SK-N-SH (cell line): ENCODE measurements around the gene TCP1. TPM values are rescaled to one million over a fixed set of nuclear protein-coding genes. Genes with fewer than 3 reads are reported as not detected.

Experiments
- CTCF ChIA-PET: fragments of 300-600, 350-600 bp; formaldehyde crosslinking; extraction: SDS; loops from one replicate; lab custom pipeline; 2021; lab: Yijun Ruan, JAX
- POLR2A ChIA-PET: fragments of 350-600 bp; sonication (Branson Sonifier 250); formaldehyde crosslinking; extraction: SDS; loops from one replicate; lab custom pipeline; 2020; ENCODE audit warnings: antibody characterized with exemption, inconsistent platforms; lab: Yijun Ruan, JAX
- DNase-seq: peaks from one replicate; pipeline ENCODE4 v3.0.0; 2012
- H2AFZ ChIP-seq: fragments of 200-600 bp; sonication (generic); 2 replicates; pipeline ENCODE4 v1.8.1; 2016; ENCODE audit warnings: antibody characterized with exemption, mild to moderate bottlenecking, low read depth
- H3F3A ChIP-seq: fragments of 200-600 bp; sonication (generic); replicated peaks from 2 replicates; pipeline ENCODE3; 2016; ENCODE audit warnings: antibody characterized with exemption, mild to moderate bottlenecking; ENCODE audit not compliant: insufficient read depth
- H3K27ac ChIP-seq, 2 experiments: fragments of 200-500 bp in 1 of 2; fragments of 200-600 bp in 1 of 2; sonication (Bioruptor generic) in 1 of 2; sonication (generic), shearing (Covaris generic) in 1 of 2; 2 replicates each; pipeline versions ENCODE4 v1.5.1 to v1.6.1; 2014 to 2016; ENCODE audit warnings: low read depth in 2 of 2, inconsistent platforms in 1 of 2, low read length in 1 of 2, mild to moderate bottlenecking in 1 of 2, mixed read lengths in 1 of 2
- H3K27me3 ChIP-seq: fragments of 200-600 bp; sonication (generic), shearing (Covaris generic); 2 replicates; pipeline ENCODE4 v1.6.1; 2016; ENCODE audit warnings: mixed run types; ENCODE audit not compliant: insufficient read depth
- H3K36me3 ChIP-seq, 2 experiments: fragments of 200-500 bp in 1 of 2; fragments of 200-600 bp in 1 of 2; sonication (Bioruptor generic) in 1 of 2; sonication (generic) in 1 of 2; replicated peaks in 1 of 2; 2 replicates each; pipeline versions ENCODE3 to v1.5.1; 2014 to 2016; ENCODE audit warnings: low read length in 1 of 2, mild to moderate bottlenecking in 1 of 2; ENCODE audit not compliant: insufficient read depth in 2 of 2, control insufficient read depth in 1 of 2
- H3K4me1 ChIP-seq, 2 experiments: fragments of 200-500 bp in 1 of 2; fragments of 200-600 bp in 1 of 2; sonication (Bioruptor generic) in 1 of 2; sonication (generic), shearing (Covaris generic) in 1 of 2; 2 replicates each; pipeline versions ENCODE4 v1.5.1 to v1.6.1; 2014 to 2016; ENCODE audit warnings: low read depth in 1 of 2, low read length in 1 of 2, mixed run types in 1 of 2; ENCODE audit not compliant: insufficient read depth in 2 of 2, control insufficient read depth in 1 of 2
- H3K4me2 ChIP-seq: fragments of 200-600 bp; sonication (generic), shearing (Covaris generic); 2 replicates; pipeline ENCODE4 v1.6.1; 2017; ENCODE audit warnings: mixed run types
- H3K4me3 ChIP-seq, 2 experiments: fragments of 200-500 bp in 1 of 2; fragments of 200-600 bp in 1 of 2; sonication (Bioruptor generic) in 1 of 2; sonication (generic), shearing (Covaris generic) in 1 of 2; 2 replicates each; pipeline versions ENCODE4 v1.5.1 to v1.8.1; 2014 to 2016; ENCODE audit warnings: low read depth in 2 of 2, inconsistent platforms in 1 of 2, low read length in 1 of 2, mild to moderate bottlenecking in 1 of 2, mixed read lengths in 1 of 2, moderate library complexity in 1 of 2
- H3K79me2 ChIP-seq: fragments of 200-600 bp; sonication (generic); 2 replicates; pipeline ENCODE4 v1.8.1; 2017; ENCODE audit warnings: mild to moderate bottlenecking; ENCODE audit not compliant: insufficient read depth
- H3K9ac ChIP-seq: fragments of 200-600 bp; sonication (generic); 2 replicates; pipeline ENCODE4 v1.6.1; 2017; ENCODE audit warnings: mixed run types
- H3K9me2 ChIP-seq: fragments of 200-600 bp; sonication (generic); 2 replicates; pipeline ENCODE4 v1.6.1; 2017; ENCODE audit warnings: mixed run types
- H3K9me3 ChIP-seq: fragments of 200-600 bp; sonication (generic); 2 replicates; pipeline ENCODE4 v1.6.1; 2017; ENCODE audit warnings: mixed run types, mild to moderate bottlenecking, moderate library complexity
- H4K20me1 ChIP-seq: fragments of 200-600 bp; sonication (generic); 2 replicates; pipeline ENCODE4 v1.6.1; 2017; ENCODE audit warnings: mild to moderate bottlenecking, mixed run types; ENCODE audit not compliant: insufficient read depth
- CTCF ChIP-seq: fragments of 200-600 bp; sonication (generic); IDR thresholded peaks from 2 replicates; pipeline ENCODE4 v1.6.1; 2017; ENCODE audit warnings: antibody characterized with exemption, mild to moderate bottlenecking, moderate library complexity
- EZH2phosphoT487 ChIP-seq: fragments of 200-600 bp; sonication (generic); IDR thresholded peaks from 2 replicates; pipeline ENCODE4 v1.6.1; 2017; ENCODE audit warnings: low read depth, mixed run types, mild to moderate bottlenecking, antibody characterized with exemption, moderate library complexity, borderline replicate concordance
- FOXJ3 ChIP-seq: sonication (generic); formaldehyde crosslinking; IDR thresholded peaks from 2 replicates; pipeline ENCODE4 v1.5.1; 2020; ENCODE audit warnings: mild to moderate bottlenecking, missing genetic modification reagents
- MXI1 ChIP-seq: IDR thresholded peaks from 2 replicates; pipeline ENCODE4 v1.6.1; 2012; ENCODE audit warnings: mild to moderate bottlenecking, low read depth, low read length, improper control_type of control experiment
- POLR2AphosphoS5 ChIP-seq: IDR thresholded peaks from 2 replicates; pipeline ENCODE4 v1.6.1; 2012; ENCODE audit warnings: low read depth, low read length
- RXRA ChIP-seq: IDR thresholded peaks from 2 replicates; pipeline ENCODE4 v1.4.0; 2012; ENCODE audit warnings: low read depth, mild to moderate bottlenecking, borderline replicate concordance
- SIN3A ChIP-seq: IDR thresholded peaks from 2 replicates; pipeline ENCODE4 v1.6.1; 2012; ENCODE audit warnings: low read depth, mild to moderate bottlenecking, low read length, moderate library complexity, borderline replicate concordance
- WGBS: methylation state at CpG from one replicate; pipeline ENCODE4 v1.1.6; 2017; ENCODE audit warnings: low lambda C conversion rate; 5-methylcytosine and 5-hydroxymethylcytosine counted together
- polyA plus RNA-seq, 3 experiments: library from polyadenylated mRNA; depleted of rRNA; stranded (reverse); fragments of >200 nt; gene quantifications; 2 replicates each; pipeline ENCODE4 v1.2.3, GENCODE V29; 2012
- TF ChIP-seq, protein P1 (sequence below): IDR thresholded peaks from 2 replicates; pipeline ENCODE4; 2012
- TF ChIP-seq, protein P2 (sequence below): IDR thresholded peaks from 2 replicates; pipeline ENCODE4 v1.4.0; 2012; ENCODE audit warnings: low read depth

TCP1 gene
- polyA plus RNA-seq, 1 of the 3 experiments (the other 2 are of a cell fraction): 154 TPM

DNA sequence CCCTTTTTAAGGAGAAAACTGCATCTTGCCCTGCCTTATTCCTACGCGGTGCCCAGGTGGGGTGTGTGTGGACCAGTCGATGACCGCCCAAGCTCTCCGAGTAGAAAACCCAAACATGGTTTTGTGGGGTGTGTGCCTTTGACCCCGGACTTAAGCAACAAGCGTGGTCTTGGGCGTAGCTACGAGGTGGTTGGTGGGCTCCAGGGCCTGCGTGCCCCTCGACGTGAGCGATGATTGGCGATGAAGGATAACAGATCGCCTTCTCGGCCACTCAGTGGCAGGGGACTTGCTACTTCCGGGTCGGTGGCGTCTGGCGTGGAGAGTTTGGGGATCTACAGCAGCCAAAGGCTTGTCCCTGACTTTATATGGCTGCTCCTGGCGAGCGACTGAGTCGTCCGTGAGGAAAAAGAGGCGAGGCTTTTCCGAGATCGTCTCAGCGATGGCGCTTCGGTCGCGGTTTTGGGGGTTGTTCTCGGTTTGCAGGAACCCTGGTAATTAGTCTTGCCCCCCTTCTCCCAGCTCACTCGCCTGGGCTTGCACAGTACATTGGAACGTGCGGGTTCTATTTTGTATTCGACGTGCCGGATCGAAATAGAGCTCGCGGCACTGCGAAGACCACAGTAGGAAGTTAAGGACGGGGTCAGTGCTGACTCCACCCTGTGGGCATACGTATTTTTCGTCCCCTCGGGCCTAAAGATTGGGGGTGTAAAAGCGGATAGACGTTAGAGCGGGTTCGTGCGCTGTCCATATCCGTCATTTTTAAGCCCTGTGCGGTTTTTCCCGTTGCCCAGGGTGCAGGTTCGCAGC lies 950 bp upstream of the TCP1 start, which contains the start of gene MRPL18 (continued):
- TF ChIP-seq, protein P1, sequence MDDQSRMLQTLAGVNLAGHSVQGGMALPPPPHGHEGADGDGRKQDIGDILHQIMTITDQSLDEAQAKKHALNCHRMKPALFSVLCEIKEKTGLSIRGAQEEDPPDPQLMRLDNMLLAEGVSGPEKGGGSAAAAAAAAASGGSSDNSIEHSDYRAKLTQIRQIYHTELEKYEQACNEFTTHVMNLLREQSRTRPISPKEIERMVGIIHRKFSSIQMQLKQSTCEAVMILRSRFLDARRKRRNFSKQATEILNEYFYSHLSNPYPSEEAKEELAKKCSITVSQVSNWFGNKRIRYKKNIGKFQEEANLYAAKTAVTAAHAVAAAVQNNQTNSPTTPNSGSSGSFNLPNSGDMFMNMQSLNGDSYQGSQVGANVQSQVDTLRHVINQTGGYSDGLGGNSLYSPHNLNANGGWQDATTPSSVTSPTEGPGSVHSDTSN: peak; percentile 98
- TF ChIP-seq, protein P2, sequence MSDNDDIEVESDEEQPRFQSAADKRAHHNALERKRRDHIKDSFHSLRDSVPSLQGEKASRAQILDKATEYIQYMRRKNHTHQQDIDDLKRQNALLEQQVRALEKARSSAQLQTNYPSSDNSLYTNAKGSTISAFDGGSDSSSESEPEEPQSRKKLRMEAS: peak; percentile 62; the same call in 1 of the 2 replicates
- TF ChIP-seq POLR2AphosphoS5: peak; percentile 66

DNA sequence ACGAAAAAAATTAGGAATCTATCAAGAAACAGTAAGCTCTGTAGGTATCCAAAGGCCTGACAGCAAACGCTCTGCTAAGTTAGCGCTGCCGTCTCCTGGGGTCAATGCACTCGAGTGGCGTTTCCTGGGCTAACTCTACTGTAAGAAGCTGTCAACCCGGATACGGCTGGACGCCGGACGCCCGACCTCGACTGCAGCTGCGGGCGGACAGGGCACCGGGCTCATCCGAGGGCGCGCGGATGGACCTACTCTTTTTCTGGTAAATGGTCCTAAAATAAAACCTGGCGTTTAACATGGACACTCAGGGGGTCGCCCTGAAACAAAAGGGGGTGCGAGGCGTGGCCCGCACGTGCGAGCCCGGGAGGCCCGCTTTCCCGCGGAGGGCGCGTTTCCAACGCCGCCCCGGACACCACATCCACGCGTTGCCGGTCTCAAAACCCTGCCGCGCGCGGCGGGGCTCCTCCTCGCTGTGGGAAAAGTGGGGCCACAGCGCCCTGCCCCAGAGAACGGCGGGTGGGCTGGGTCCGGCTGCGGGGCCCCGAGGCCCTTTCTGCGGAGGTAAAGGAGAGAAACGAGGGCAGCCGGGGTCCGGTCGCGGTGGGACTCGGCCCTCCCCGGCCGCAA lies 537 bp downstream of the TCP1 start:
- CTCF ChIA-PET: interaction anchor here (1.3 kb wide), 1 partner anchor 97 kb away, joined by 4 read pairs; no protein-coding TSS in a partner anchor

More for the DNA sequence above, 537 bp downstream of the TCP1 start:
- H3K79me2 ChIP-seq: peaks cover 91% of the 10 kb centered on the region
- peak; percentile 50 for DNase-seq
- H2AFZ ChIP-seq: no peak overlapping the region
- peak overlapping the region; percentile 73 to 90 for H3K4me3 ChIP-seq
- no peaks in the 10 kb centered on the region for H3K9me2 ChIP-seq
- H3K27me3 ChIP-seq: no peaks in the 10 kb centered on the region
- peaks cover 3% of the 10 kb centered on the region for H3F3A ChIP-seq
- peaks cover 10 to 22% of the 10 kb centered on the region in 2 experiments; a peak in 3 of 4 replicates for H3K4me1 ChIP-seq
- WGBS: 2% methylated on average over 29 of the region's 60 CpGs
- POLR2A ChIA-PET: interaction anchor here (2.4 to 2.5 kb wide), 2 partner anchors 28 to 62 kb away, joined by 11 to 25 read pairs; partner anchors contain the start of genes ACAT2 and WTAP
- peak overlapping the region; percentile 64 to 88 for H3K27ac ChIP-seq
- peaks cover 19% of the 10 kb centered on the region for H4K20me1 ChIP-seq
- peaks cover 47 to 67% of the 10 kb centered on the region in 2 experiments for H3K36me3 ChIP-seq
- TF ChIP-seq FOXJ3 (CRISPR knock-in tag) (no peak), MXI1 (peak; percentile 78), SIN3A (peak; percentile 79; the same call in 1 of the 2 replicates), EZH2phosphoT487 (no peak), CTCF (no peak), RXRA (no peak)
- peak overlapping the region; percentile 89 for H3K9ac ChIP-seq
- H3K9me3 ChIP-seq: no peaks in the 10 kb centered on the region
- peak overlapping the region; percentile 94 for H3K4me2 ChIP-seq
